ENCODE data around the gene SNAI3.

The SNAI3 gene

GRCh38 chr16:88656291-88656980 is 29.9 kb downstream of the SNAI3 start:
- no peak for TF ChIP-seq CTCF (IDR thresholded peaks at IDR 0.05; ENCODE audit: borderline replicate concordance, insufficient read depth, low read depth, low read length)
- no peak overlapping the region for H3K4me3 ChIP-seq (ENCODE audit: low read depth, low read length)

GRCh38 chr16:88655733-88656281 is 30.5 kb downstream of the SNAI3 start:
- 0 out of 2 replicates have a peak, but pooled peaks have one; percentile 7 for TF ChIP-seq CTCF (IDR thresholded peaks at IDR 0.05; ENCODE audit: borderline replicate concordance, insufficient read depth, low read depth, low read length)
- no peak overlapping the region for H3K4me3 ChIP-seq (ENCODE audit: low read depth, low read length)

GRCh38 chr16:88655053-88655732 is 31.1 kb downstream of the SNAI3 start:
- no peak for TF ChIP-seq CTCF (IDR thresholded peaks at IDR 0.05; ENCODE audit: borderline replicate concordance, insufficient read depth, low read depth, low read length)
- H3K4me3 ChIP-seq (ENCODE audit: low read depth, low read length), result no peak overlapping the region

- no peak for TF ChIP-seq CTCF (IDR thresholded peaks at IDR 0.05; ENCODE audit: borderline replicate concordance, insufficient read depth, low read depth, low read length)
- H3K4me3 ChIP-seq (ENCODE audit: low read depth, low read length), result no peak overlapping the region
These were observed 31.8 kb downstream of the SNAI3 start for GRCh38 chr16:88654363-88655052.

- no peak for TF ChIP-seq CTCF (IDR thresholded peaks at IDR 0.05; ENCODE audit: borderline replicate concordance, insufficient read depth, low read depth, low read length)
- no peak overlapping the region for H3K4me3 ChIP-seq (ENCODE audit: low read depth, low read length)
These were observed 32.5 kb downstream of the SNAI3 start for GRCh38 chr16:88653596-88654362.

GRCh38 chr16:88653101-88653500 is 33.2 kb downstream of the SNAI3 start:
- no peak overlapping the region for H3K4me3 ChIP-seq (ENCODE audit: low read depth, low read length)
- TF ChIP-seq CTCF (IDR thresholded peaks at IDR 0.05; ENCODE audit: borderline replicate concordance, insufficient read depth, low read depth, low read length), result no peak
